GM12873 (cell line): ENCODE results near the gene SDK1.

Experiments
- TF ChIP-seq, protein P1 (sequence below): IDR thresholded peaks from 2 replicates; pipeline ENCODE4 v1.5.1; 2012; ENCODE audit warnings: low read depth, mild to moderate bottlenecking, moderate library complexity, low read length, control low read depth; ENCODE audit not compliant: insufficient read depth; ENCODE audit errors: missing control alignments

SDK1 gene

DNA sequence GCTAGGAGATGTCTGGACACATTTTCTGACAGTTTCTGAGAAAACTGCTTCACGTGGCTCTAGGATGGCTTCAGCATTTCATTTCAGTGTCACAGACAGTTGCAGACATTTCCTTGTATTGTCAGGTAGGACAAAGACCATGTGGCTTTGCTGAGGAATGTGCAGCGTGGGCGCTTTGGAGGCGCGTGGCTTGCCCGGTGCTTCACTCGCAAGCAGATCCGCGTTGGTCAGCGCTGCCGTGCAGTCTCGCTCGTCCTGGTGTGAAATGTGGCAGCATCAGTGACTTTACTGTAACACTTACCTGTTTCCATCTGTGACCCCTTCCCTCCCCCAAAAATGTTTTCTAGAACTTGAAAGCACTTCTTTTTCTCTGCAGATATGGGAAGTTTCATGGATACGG, 340.5 kb downstream of the SDK1 start:
- TF ChIP-seq, protein P1, sequence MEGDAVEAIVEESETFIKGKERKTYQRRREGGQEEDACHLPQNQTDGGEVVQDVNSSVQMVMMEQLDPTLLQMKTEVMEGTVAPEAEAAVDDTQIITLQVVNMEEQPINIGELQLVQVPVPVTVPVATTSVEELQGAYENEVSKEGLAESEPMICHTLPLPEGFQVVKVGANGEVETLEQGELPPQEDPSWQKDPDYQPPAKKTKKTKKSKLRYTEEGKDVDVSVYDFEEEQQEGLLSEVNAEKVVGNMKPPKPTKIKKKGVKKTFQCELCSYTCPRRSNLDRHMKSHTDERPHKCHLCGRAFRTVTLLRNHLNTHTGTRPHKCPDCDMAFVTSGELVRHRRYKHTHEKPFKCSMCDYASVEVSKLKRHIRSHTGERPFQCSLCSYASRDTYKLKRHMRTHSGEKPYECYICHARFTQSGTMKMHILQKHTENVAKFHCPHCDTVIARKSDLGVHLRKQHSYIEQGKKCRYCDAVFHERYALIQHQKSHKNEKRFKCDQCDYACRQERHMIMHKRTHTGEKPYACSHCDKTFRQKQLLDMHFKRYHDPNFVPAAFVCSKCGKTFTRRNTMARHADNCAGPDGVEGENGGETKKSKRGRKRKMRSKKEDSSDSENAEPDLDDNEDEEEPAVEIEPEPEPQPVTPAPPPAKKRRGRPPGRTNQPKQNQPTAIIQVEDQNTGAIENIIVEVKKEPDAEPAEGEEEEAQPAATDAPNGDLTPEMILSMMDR: no peak

DNA sequence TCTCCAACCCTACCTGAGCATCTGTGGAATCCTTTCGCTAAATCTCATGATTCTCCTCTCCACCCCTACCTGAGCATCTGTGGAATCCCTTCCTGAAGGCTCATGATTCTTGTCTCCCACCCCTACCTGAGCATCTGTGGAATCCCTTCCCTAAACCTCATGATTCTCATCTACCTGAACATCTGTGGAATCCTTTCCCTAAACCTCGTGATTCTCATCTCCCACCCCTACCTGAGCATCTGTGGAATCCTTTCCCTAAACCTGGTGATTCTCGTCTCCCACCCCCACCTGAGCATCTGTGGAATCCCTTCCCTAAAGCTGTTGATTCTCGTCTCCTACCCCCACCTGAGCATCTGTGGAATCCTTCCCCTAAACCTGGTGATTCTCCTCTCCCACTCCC, 342.0 kb downstream of the SDK1 start:
- TF ChIP-seq, protein P1: no peak

GRCh38 chr7:3648276-3648675, 347.2 kb downstream of the SDK1 start:
- TF ChIP-seq, protein P1: no peak

- TF ChIP-seq, protein P1: no peak
These were observed 348.2 kb downstream of the SDK1 start for GRCh38 chr7:3649250-3649649.

DNA sequence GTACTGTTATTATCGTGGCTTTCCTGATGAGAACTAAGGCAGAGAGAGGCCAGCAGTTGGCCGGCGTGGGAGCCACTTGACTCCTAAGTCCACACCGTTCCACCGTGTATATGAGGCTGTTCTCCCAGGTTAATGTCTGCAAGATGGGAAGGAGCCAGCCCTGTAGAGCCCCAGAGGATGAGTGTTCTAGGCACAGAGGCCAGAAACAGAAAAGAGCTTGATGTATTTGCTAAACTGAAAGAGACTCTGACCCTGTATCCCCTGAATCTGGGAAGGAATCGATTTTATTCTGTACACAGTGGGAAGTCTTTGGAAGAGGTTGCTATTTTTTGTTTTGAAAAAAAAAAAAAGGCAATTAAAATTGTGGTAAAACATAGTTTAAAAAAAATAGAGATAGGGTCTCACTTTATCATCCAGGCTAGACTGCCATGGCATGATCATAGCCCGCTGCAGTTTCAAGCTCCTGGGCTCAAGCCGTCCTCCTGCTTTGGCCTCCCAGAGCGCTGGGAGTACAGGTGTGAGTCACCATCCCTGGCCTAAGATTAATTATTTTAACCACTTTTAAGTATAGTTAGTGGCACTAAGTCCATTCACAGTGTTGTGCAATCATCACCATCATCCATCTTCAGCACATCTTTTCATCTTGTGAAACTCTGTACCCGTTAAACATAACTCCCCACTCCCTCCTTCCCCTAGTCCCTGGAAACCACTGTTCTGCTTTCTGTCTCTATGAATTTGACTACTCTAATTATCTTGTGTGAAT, 348.8 kb downstream of the SDK1 start:
- TF ChIP-seq, protein P1: no peak

- TF ChIP-seq, protein P1: no peak
These were observed 349.8 kb downstream of the SDK1 start for GRCh38 chr7:3650844-3651243.

- TF ChIP-seq, protein P1: no peak
These were observed 354.6 kb downstream of the SDK1 start for GRCh38 chr7:3655635-3656034.
